K562 (cell line): Measurements from ENCODE around the gene ADORA2B. TPM values are rescaled to one million over a fixed set of nuclear protein-coding genes. Genes with fewer than 3 reads are reported as not detected.

Experiments used
- ATAC-seq: fragments of 200-7000 bp; cut with Tn5 transposase; 3 replicates; pipeline ENCODE4 v1.9.1; 2020; ENCODE audit warnings: moderate library complexity
- BruUV-seq: library from RNA; stranded (reverse); fragments of 400-500 nt; replicated peaks from 2 replicates; lab custom pipeline; 2021; lab: Mats Ljungman, UMichigan
- CTCF ChIA-PET: fragments of 300-600 bp; formaldehyde crosslinking; extraction: SDS; loops from one replicate; lab custom pipeline; 2021; ENCODE audit warnings: low intra/inter-chr PET ratio; lab: Yijun Ruan, JAX
- POLR2A ChIA-PET: fragments of 300-600, 350-650 bp; sonication (Branson Sonifier 250); formaldehyde crosslinking; extraction: SDS; loops from one replicate; lab custom pipeline; 2021; ENCODE audit warnings: antibody characterized with exemption, inconsistent platforms; lab: Yijun Ruan, JAX
- DNase-seq, 4 experiments: peaks; one replicate each; pipeline versions ENCODE4 v3.0.0 to v3.0.0-alpha.2; 2011 to 2018; ENCODE audit warnings: low spot score in 3 of 4, mixed read lengths in 3 of 4; ENCODE audit errors: extremely low read depth in 1 of 4
- FAIRE-seq: peaks from 2 replicates; lab custom pipeline; 2011; peaks lifted over from hg19 to GRCh38; lab: Jason Lieb, UNC
- H2AFZ ChIP-seq: 2 replicates; pipeline ENCODE4 v1.6.0; 2011; ENCODE audit warnings: low read depth, low read length, control low read depth, inconsistent platforms
- H3K27ac ChIP-seq: fragments of 200-600 bp; 3 replicates; pipeline ENCODE4 v1.8.0; 2011; ENCODE audit warnings: low read depth, mild to moderate bottlenecking, control low read depth, inconsistent platforms, low read length, moderate library complexity, mixed read lengths; ENCODE audit errors: extremely low read depth
- H3K27me3 ChIP-seq, 2 experiments: fragments of 300-600 bp in 1 of 2; 2 replicates in 1 of 2; 3 replicates in 1 of 2; pipeline versions ENCODE4 v1.6.0 to v1.8.0; 2011; ENCODE audit warnings: inconsistent platforms in 2 of 2, low read length in 2 of 2, mild to moderate bottlenecking in 1 of 2, mixed read lengths in 1 of 2, moderate library complexity in 1 of 2; ENCODE audit not compliant: control insufficient read depth in 2 of 2, insufficient read depth in 2 of 2
- H3K36me3 ChIP-seq: fragments of 300-600 bp; 3 replicates; pipeline ENCODE4 v1.8.0; 2011; ENCODE audit warnings: mild to moderate bottlenecking, low read length, inconsistent platforms; ENCODE audit not compliant: control insufficient read depth, insufficient read depth
- H3K4me1 ChIP-seq, 2 experiments: fragments of 200-600 bp in 1 of 2; replicated peaks in 1 of 2; 2 replicates in 1 of 2; 3 replicates in 1 of 2; pipeline versions ENCODE4 v1.5.1 to v1.8.0; 2011; ENCODE audit warnings: inconsistent platforms in 2 of 2, low read length in 2 of 2, mild to moderate bottlenecking in 1 of 2, mixed read lengths in 1 of 2, moderate library complexity in 1 of 2; ENCODE audit not compliant: control insufficient read depth in 2 of 2, insufficient read depth in 2 of 2
- H3K4me2 ChIP-seq: 2 replicates; pipeline ENCODE4 v1.6.1; 2011; ENCODE audit warnings: low read length, control low read depth, inconsistent platforms, mixed read lengths; ENCODE audit not compliant: insufficient read depth
- H3K4me3 ChIP-seq: fragments of 200-600 bp; sonication (generic), shearing (Covaris generic); 2 replicates; pipeline ENCODE4 v1.5.1; 2016; ENCODE audit warnings: control low read depth, inconsistent platforms
- H3K79me2 ChIP-seq: fragments of 200-600 bp; 3 replicates; pipeline ENCODE4 v1.8.0; 2011; ENCODE audit warnings: low read length, inconsistent platforms; ENCODE audit not compliant: control insufficient read depth, insufficient read depth
- H3K9ac ChIP-seq, 2 experiments: 2 replicates each; pipeline versions ENCODE4 v1.6.0 to v1.6.1; 2011; ENCODE audit warnings: low read depth in 2 of 2, low read length in 2 of 2, control low read depth in 1 of 2, inconsistent platforms in 1 of 2, mild to moderate bottlenecking in 1 of 2, mixed read lengths in 1 of 2; ENCODE audit not compliant: insufficient read depth in 1 of 2
- H3K9me1 ChIP-seq: one replicate; pipeline ENCODE4 v1.6.0; 2011; ENCODE audit warnings: inconsistent platforms, mild to moderate bottlenecking, low read length, moderate library complexity; ENCODE audit not compliant: control insufficient read depth, insufficient read depth
- H3K9me3 ChIP-seq: replicated peaks from 2 replicates; pipeline ENCODE4 v1.5.1; 2011; ENCODE audit warnings: low read depth, low read length, inconsistent platforms; ENCODE audit not compliant: control insufficient read depth, insufficient read depth
- H4K20me1 ChIP-seq: replicated peaks from 2 replicates; pipeline ENCODE4 v1.6.1; 2011; ENCODE audit warnings: low read length, inconsistent platforms, mixed read lengths; ENCODE audit not compliant: control insufficient read depth, insufficient read depth
- AFF1 ChIP-seq, 2 experiments: fragments of 450-650 bp; IDR thresholded peaks; 2 replicates each; pipeline ENCODE4 v1.6.1; 2018; ENCODE audit warnings: mild to moderate bottlenecking in 2 of 2, low read depth in 1 of 2; ENCODE audit not compliant: partially characterized antibody in 2 of 2
- CBX1 ChIP-seq: sonication (generic); IDR thresholded peaks from 2 replicates; pipeline ENCODE4 v1.6.1; 2016; ENCODE audit warnings: antibody characterized with exemption, low read depth, mild to moderate bottlenecking
- CCNT2 ChIP-seq: IDR thresholded peaks from 2 replicates; pipeline ENCODE4 v1.6.1; 2011; ENCODE audit warnings: borderline replicate concordance, low read depth, mild to moderate bottlenecking, moderate library complexity, mixed read lengths, low read length; ENCODE audit not compliant: insufficient read length; ENCODE audit errors: extremely low read depth
- ESRRA ChIP-seq: fragments of 450-650 bp; IDR thresholded peaks from 2 replicates; pipeline ENCODE4 v1.6.1; 2014; ENCODE audit warnings: low read depth, mild to moderate bottlenecking, moderate library complexity, borderline replicate concordance
- MXI1 ChIP-seq: IDR thresholded peaks from 2 replicates; pipeline ENCODE4 v1.6.1; 2011; ENCODE audit warnings: low read depth, mild to moderate bottlenecking, improper control_type of control experiment, low read length
- MYBL2 ChIP-seq, 2 experiments: fragments of 450-650 bp in 1 of 2; sonication (generic) in 1 of 2; formaldehyde crosslinking in 1 of 2; IDR thresholded peaks; 2 replicates each; pipeline versions ENCODE4 v1.6.1 to v1.8.1; 2017 to 2022; ENCODE audit warnings: borderline replicate concordance in 1 of 2, inconsistent platforms in 1 of 2, low read depth in 1 of 2, mild to moderate bottlenecking in 1 of 2, missing genetic modification reagents in 1 of 2, moderate library complexity in 1 of 2
- NCOA1 ChIP-seq: fragments of 450-650 bp; IDR thresholded peaks from 2 replicates; pipeline ENCODE4 v1.6.1; 2016; ENCODE audit warnings: low read depth
- NR4A1 ChIP-seq, 2 experiments: fragments of 250-450 bp in 1 of 2; fragments of 450-650 bp in 1 of 2; sonication (Bioruptor Pico) in 1 of 2; IDR thresholded peaks; 2 replicates each; pipeline versions ENCODE4 v1.4.0 to v1.6.1; 2016 to 2020; ENCODE audit warnings: mild to moderate bottlenecking in 2 of 2, missing compliant biosample characterization in 1 of 2, missing genetic modification characterization in 1 of 2, moderate library complexity in 1 of 2
- TEAD1 ChIP-seq, 2 experiments: fragments of 450-650 bp in 1 of 2; sonication (generic) in 1 of 2; formaldehyde crosslinking; IDR thresholded peaks; 2 replicates each; pipeline versions ENCODE4 v1.4.0 to v1.8.0; 2020 to 2022; ENCODE audit warnings: mild to moderate bottlenecking in 2 of 2, missing genetic modification reagents in 1 of 2
- in situ Hi-C: fragments of 300-500 bp; cut with MboI; formaldehyde crosslinking; loops from 4 replicates; pipeline ENCODE4 v1.15.0; 2018; ENCODE audit warnings: inconsistent platforms, mixed read lengths
- intact Hi-C: fragments of 100-400 bp; cut with micrococcal nuclease; formaldehyde crosslinking; loops from 2 replicates; pipeline ENCODE4 v1.14.2; 2022
- polyA plus RNA-seq, 8 experiments: library from polyadenylated mRNA; depleted of rRNA in 4 of 8; stranded (reverse) in 5 of 8; unstranded in 3 of 8; fragments of >200 nt; fragmentation: Nextera tagmentation in 2 of 8; fragmentation: Illumina TruSeq in 1 of 8; extraction: Ambion mirVana in 2 of 8; extraction: Trizol in 1 of 8; gene quantifications; 2 replicates each; pipeline versions ENCODE4 v1.2.1 to v1.2.3, GENCODE V29; 2011 to 2014; ENCODE audit warnings: inconsistent platforms in 1 of 8, missing spikeins in 1 of 8
- total RNA-seq, 7 experiments: library from RNA; depleted of rRNA in 6 of 7; stranded (reverse); fragments of >200 nt in 6 of 7; fragmentation: Illumina TruSeq in 2 of 7; extraction: Trizol in 2 of 7; gene quantifications; 2 replicates each; pipeline versions ENCODE4 v1.2.1 to v1.2.3, GENCODE V29; 2011 to 2021; ENCODE audit warnings: low replicate concordance in 1 of 7
- TF ChIP-seq, protein P1 (sequence below): IDR thresholded peaks from 2 replicates; pipeline ENCODE4 v1.6.1; 2011; ENCODE audit not compliant: insufficient read length; ENCODE audit errors: extremely low read depth

Gene ADORA2B
- total and polyA plus RNA-seq, 9 of the 15 experiments (the other 6 are each of a cell fraction or from before 2014, with no cell fraction given), result 6.4 to 16.6 (median 10.5) TPM

DNA sequence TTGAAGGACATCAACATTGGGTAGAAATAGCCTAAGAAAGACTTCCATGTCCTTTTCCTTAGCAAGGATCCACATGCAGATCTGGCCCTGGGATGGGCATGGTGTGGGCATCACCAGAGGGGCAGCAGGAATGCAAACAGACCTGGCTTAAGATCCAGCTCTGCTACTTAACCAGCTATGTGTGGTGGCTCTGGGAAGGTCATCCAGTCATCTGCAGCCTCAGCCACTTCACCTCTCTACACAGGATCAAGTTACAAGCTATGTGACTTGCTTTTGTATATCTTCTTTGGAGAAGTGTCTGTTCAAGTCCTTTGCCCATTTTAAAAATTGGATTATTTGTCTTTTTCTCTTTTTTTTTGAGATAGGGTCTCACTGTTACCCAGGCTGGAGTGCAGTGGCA is 13.5 kb upstream of the ADORA2B start:
- no peak overlapping the region; a peak in 1 of 4 replicates for H3K9ac ChIP-seq
- H3K79me2 ChIP-seq, result no peaks in the 10 kb centered on the region
- ChIA-PET CTCF (no interaction called here), POLR2A (interaction anchor here (0.8 to 1.8 kb wide), 3 partner anchors 9 to 557 kb away, joined by 3 to 9 read pairs (median 3); partner anchors contain the start of gene ADORA2B)
- no peak overlapping the region for H3K4me3 ChIP-seq
- no peaks in the 10 kb centered on the region for H3K36me3 ChIP-seq
- peak overlapping the region; percentile 28; the same call in 1 of the 2 replicates for H2AFZ ChIP-seq
- H4K20me1 ChIP-seq, result no peaks in the 10 kb centered on the region
- ATAC-seq, result peak; percentile 56
- intact Hi-C loops, result no loop called here
- H3K27me3 ChIP-seq, result no peaks in the 10 kb centered on the region
- peaks cover 4 to 14% of the 10 kb centered on the region in 2 experiments; a peak in 3 of 5 replicates for H3K4me1 ChIP-seq
- no TSS peak for BruUV-seq
- H3K4me2 ChIP-seq, result no peak overlapping the region
- no peak for DNase-seq
- H3K9me3 ChIP-seq, result no peaks in the 10 kb centered on the region
- H3K9me1 ChIP-seq, result no peaks in the 10 kb centered on the region
- in situ Hi-C loops, result no loop called here
- H3K27ac ChIP-seq, result no peak overlapping the region
- TF ChIP-seq AFF1 (IDR thresholded peaks at IDR 0.05; ENCODE audit: low read depth in 1 of 2, partially characterized antibody in 2 of 2) (peak in 1 of 2 experiments; percentile 97), MXI1 (no peak), CCNT2 (no peak), TEAD1 (CRISPR knock-in tag; IDR thresholded peaks at IDR 0.05) (no peak), ESRRA (peak; percentile 94), NCOA1 (no peak), MYBL2 (IDR thresholded peaks at IDR 0.05; ENCODE audit: low read depth) (no peak), MYBL2 (CRISPR knock-in tag; IDR thresholded peaks at IDR 0.05; ENCODE audit: borderline replicate concordance) (no peak), NR4A1 (CRISPR knock-in tag; IDR thresholded peaks at IDR 0.05) (no peak), NR4A1 (tag; IDR thresholded peaks at IDR 0.05) (no peak), CBX1 (no peak)
- TF ChIP-seq, protein P1, sequence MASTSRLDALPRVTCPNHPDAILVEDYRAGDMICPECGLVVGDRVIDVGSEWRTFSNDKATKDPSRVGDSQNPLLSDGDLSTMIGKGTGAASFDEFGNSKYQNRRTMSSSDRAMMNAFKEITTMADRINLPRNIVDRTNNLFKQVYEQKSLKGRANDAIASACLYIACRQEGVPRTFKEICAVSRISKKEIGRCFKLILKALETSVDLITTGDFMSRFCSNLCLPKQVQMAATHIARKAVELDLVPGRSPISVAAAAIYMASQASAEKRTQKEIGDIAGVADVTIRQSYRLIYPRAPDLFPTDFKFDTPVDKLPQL, result no peak
- FAIRE-seq, result no peak
